ENCODE results near the gene SEPTIN3. TPM values are rescaled to one million over a fixed set of nuclear protein-coding genes. Genes with fewer than 3 reads are reported as not detected.

Gene SEPTIN3
- polyA plus RNA-seq, 1 donor: 0.63 TPM

Other genes starting within 250 kb of the SEPTIN3 start
- gene CCDC134, start 168.8 kb upstream of the SEPTIN3 start, polyA plus RNA-seq (ENCODE audit: insufficient read length): 10.2 TPM
- 83.4 TPM for gene SREBF2, start 136.3 kb upstream of the SEPTIN3 start, polyA plus RNA-seq (ENCODE audit: insufficient read length)
- 1.1 TPM for gene SHISA8, start 54.4 kb upstream of the SEPTIN3 start, polyA plus RNA-seq (ENCODE audit: insufficient read length)
- 1.5 TPM for gene TNFRSF13C, start 42.6 kb upstream of the SEPTIN3 start, polyA plus RNA-seq (ENCODE audit: insufficient read length)
- 5.6 TPM for gene CENPM, start 22.3 kb upstream of the SEPTIN3 start, polyA plus RNA-seq (ENCODE audit: insufficient read length)
- 1.1 TPM for gene WBP2NL, start 29.3 kb downstream of the SEPTIN3 start, polyA plus RNA-seq (ENCODE audit: insufficient read length)
- 19.9 TPM for gene NAGA, start 101.4 kb downstream of the SEPTIN3 start, polyA plus RNA-seq (ENCODE audit: insufficient read length)
- 17.9 TPM for gene PHETA2, start 104.8 kb downstream of the SEPTIN3 start, polyA plus RNA-seq (ENCODE audit: insufficient read length)
- 75.1 TPM for gene SMDT1, start 110.3 kb downstream of the SEPTIN3 start, polyA plus RNA-seq (ENCODE audit: insufficient read length)
- gene NDUFA6, start 121.3 kb downstream of the SEPTIN3 start, polyA plus RNA-seq (ENCODE audit: insufficient read length): 75.3 TPM
- 1.4 TPM for gene CYP2D6, start 161.4 kb downstream of the SEPTIN3 start, polyA plus RNA-seq (ENCODE audit: insufficient read length)